ENCODE data around the gene CASP9.

CASP9 gene

DNA sequence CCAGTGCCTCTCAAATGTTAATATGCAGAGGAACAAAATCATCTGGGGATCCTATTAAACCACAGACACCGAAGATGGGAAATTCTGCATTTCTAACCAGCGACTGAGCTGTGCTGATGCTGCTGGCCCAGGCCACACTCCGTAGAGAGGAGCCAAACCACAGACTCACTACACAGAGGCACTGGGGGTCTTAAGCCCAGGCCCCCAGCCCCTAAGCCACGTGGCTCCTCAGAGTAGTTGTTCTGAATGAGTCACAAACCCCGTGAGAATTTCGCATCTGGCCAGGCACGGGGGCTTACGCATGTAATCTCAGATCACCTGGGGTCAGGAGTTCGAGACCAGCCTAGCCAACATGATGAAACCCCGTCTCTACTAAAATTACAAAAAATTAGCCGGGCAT lies 70.3 kb downstream of the CASP9 start:
- no peaks in the 10 kb centered on the region for H3K36me3 ChIP-seq (ENCODE audit: control insufficient read depth, insufficient read depth, low read length)
- no peaks in the 10 kb centered on the region for H3K27me3 ChIP-seq (replicated peaks; ENCODE audit: control insufficient read depth, insufficient read depth, low read length)
- no peak for DNase-seq (ENCODE audit: extremely low read depth, insufficient read length)
- H3K4me3 ChIP-seq (replicated peaks; ENCODE audit: low read depth, low read length) = no peak overlapping the region
- TF ChIP-seq, protein P1, sequence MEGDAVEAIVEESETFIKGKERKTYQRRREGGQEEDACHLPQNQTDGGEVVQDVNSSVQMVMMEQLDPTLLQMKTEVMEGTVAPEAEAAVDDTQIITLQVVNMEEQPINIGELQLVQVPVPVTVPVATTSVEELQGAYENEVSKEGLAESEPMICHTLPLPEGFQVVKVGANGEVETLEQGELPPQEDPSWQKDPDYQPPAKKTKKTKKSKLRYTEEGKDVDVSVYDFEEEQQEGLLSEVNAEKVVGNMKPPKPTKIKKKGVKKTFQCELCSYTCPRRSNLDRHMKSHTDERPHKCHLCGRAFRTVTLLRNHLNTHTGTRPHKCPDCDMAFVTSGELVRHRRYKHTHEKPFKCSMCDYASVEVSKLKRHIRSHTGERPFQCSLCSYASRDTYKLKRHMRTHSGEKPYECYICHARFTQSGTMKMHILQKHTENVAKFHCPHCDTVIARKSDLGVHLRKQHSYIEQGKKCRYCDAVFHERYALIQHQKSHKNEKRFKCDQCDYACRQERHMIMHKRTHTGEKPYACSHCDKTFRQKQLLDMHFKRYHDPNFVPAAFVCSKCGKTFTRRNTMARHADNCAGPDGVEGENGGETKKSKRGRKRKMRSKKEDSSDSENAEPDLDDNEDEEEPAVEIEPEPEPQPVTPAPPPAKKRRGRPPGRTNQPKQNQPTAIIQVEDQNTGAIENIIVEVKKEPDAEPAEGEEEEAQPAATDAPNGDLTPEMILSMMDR (IDR thresholded peaks at IDR 0.05; ENCODE audit: insufficient read depth, low read length, poor library complexity, severe bottlenecking) = no peak

DNA sequence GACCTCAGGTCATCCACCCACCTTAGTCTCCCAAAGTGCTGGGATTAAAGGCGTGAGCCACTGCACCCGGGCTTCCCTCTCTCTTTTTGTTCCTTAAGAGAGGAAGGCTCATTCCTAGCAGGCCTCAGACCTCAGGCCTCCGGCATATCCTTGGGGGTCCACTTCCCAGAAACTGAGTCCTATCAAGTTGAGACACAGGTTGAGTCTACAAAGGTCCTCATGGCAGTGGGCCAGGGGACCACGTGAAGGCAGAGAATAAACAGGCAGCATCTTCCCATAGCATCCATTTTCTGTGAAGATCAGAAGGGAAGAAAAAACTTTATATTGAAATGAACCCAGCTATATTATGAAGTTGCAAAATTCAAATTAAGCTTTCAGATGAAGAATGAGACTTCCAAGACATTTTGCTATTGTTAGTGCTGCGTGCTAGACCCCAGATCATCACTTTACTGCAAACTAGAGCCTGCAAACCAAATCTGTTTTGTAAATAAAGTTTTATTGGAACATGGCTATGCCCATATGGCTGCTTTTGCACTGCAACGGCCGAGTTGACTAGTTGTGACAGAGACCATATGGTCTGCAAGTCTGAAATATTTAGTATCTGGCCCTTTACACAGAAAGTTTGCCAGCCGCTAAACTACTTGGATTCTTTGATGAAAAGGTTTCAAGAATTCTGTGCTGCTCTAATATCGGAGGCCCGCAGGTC lies 71.0 kb downstream of the CASP9 start:
- TF ChIP-seq, protein P1 (IDR thresholded peaks at IDR 0.05; ENCODE audit: insufficient read depth, low read length, poor library complexity, severe bottlenecking) = no peak
- no peaks in the 10 kb centered on the region for H3K36me3 ChIP-seq (ENCODE audit: control insufficient read depth, insufficient read depth, low read length)
- no peak for DNase-seq (ENCODE audit: extremely low read depth, insufficient read length)
- H3K4me3 ChIP-seq (replicated peaks; ENCODE audit: low read depth, low read length) = no peak overlapping the region
- H3K27me3 ChIP-seq (replicated peaks; ENCODE audit: control insufficient read depth, insufficient read depth, low read length) = no peaks in the 10 kb centered on the region

DNA sequence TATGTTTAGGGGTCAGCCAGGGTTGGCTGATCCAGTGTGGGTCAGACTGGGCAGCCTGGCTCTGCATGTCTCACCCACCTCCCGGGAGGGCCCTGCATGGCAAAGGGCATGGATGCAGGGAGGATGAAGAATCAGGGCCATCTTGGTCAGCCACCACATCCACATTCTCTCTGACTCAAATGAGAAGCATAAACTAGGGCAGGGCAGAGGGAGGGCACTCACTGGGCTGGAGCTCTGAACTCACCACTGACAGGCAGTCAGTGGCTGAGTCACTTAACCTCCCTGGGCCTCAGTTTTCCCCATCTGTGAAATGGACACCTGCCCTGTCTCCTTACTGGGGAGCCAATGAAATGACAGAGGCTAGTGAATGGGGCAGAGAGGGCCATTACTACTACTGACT lies 71.8 kb downstream of the CASP9 start:
- no peak for DNase-seq (ENCODE audit: extremely low read depth, insufficient read length)
- H3K27me3 ChIP-seq (replicated peaks; ENCODE audit: control insufficient read depth, insufficient read depth, low read length) = no peaks in the 10 kb centered on the region
- H3K36me3 ChIP-seq (ENCODE audit: control insufficient read depth, insufficient read depth, low read length) = no peaks in the 10 kb centered on the region
- no peak overlapping the region for H3K4me3 ChIP-seq (replicated peaks; ENCODE audit: low read depth, low read length)
- TF ChIP-seq, protein P1 (IDR thresholded peaks at IDR 0.05; ENCODE audit: insufficient read depth, low read length, poor library complexity, severe bottlenecking) = no peak

DNA sequence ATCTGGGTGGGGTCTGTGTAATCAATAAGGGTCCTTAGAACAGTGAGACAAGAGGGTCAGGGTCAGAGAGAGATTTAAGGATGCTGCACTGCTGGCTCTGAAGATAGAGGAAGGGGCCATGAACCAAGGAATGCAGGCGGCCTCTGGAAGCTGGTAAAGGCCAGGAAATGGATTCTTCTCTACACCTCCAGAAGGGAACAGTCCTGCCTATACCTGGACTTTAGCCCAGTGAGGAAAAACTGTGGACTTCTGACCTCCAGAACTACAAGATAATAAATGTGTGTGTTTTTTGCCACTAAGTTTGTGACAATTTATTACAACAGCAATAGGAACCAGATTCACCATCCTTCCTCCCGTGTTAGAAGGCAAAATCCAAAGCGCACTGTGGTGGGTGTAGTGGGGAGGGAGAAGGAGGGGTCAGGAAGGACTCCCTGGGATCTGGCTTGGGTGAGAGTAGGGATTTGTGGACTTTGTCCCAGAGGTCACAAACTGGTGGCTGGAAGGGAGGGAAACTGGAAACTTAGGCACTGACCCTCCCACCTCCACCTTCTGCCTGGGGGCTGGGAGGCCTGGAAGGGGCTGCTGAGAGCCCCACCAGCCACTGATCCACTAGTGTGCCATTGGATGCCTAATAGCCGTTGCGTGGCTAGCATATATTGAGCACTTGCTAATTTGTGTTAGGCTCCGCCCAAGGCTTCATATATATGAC lies 72.8 kb downstream of the CASP9 start:
- DNase-seq (ENCODE audit: extremely low read depth, insufficient read length) = no peak

DNA sequence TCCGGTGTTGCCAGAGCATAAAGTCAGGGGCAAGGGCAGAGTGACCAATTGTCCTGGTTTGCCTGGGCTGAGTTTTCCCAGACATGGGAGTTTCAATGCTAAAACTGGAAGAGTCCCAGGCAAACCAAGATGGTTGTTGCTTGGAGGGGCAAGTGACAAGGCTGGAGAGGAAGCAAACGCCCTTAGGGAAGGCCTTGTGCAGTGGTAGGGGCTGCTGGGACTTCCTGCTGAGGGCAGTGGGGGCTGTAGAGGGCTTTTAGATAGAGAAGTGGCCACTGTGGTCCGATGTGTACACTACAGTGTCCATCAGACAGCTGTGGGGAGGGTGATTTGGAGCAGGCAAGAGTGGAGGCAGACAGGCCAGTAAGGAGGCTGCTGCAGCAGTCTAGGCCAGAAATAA lies 74.4 kb downstream of the CASP9 start:
- Histone ChIP-seq H3K36me3 (ENCODE audit: control insufficient read depth, insufficient read depth, low read length) (no peaks in the 10 kb centered on the region), H3K27me3 (replicated peaks; ENCODE audit: control insufficient read depth, insufficient read depth, low read length) (no peaks in the 10 kb centered on the region), H3K4me3 (replicated peaks; ENCODE audit: low read depth, low read length) (no peak overlapping the region)
- DNase-seq (ENCODE audit: extremely low read depth, insufficient read length) = no peak
- TF ChIP-seq, protein P1 (IDR thresholded peaks at IDR 0.05; ENCODE audit: insufficient read depth, low read length, poor library complexity, severe bottlenecking) = no peak

More for the DNA sequence above, 72.8 kb downstream of the CASP9 start:
- TF ChIP-seq, protein P1 (IDR thresholded peaks at IDR 0.05; ENCODE audit: insufficient read depth, low read length, poor library complexity, severe bottlenecking) = no peak
- Histone ChIP-seq H3K36me3 (ENCODE audit: control insufficient read depth, insufficient read depth, low read length) (no peaks in the 10 kb centered on the region), H3K4me3 (replicated peaks; ENCODE audit: low read depth, low read length) (no peak overlapping the region), H3K27me3 (replicated peaks; ENCODE audit: control insufficient read depth, insufficient read depth, low read length) (no peaks in the 10 kb centered on the region)
